ENCODE results near the gene ECPAS.
"Not testable (repeated sequence)": the region's sequence is repeated elsewhere in the genome, so short reads cannot be mapped to it uniquely, and the experiment has no call there.

Gene ECPAS

DNA sequence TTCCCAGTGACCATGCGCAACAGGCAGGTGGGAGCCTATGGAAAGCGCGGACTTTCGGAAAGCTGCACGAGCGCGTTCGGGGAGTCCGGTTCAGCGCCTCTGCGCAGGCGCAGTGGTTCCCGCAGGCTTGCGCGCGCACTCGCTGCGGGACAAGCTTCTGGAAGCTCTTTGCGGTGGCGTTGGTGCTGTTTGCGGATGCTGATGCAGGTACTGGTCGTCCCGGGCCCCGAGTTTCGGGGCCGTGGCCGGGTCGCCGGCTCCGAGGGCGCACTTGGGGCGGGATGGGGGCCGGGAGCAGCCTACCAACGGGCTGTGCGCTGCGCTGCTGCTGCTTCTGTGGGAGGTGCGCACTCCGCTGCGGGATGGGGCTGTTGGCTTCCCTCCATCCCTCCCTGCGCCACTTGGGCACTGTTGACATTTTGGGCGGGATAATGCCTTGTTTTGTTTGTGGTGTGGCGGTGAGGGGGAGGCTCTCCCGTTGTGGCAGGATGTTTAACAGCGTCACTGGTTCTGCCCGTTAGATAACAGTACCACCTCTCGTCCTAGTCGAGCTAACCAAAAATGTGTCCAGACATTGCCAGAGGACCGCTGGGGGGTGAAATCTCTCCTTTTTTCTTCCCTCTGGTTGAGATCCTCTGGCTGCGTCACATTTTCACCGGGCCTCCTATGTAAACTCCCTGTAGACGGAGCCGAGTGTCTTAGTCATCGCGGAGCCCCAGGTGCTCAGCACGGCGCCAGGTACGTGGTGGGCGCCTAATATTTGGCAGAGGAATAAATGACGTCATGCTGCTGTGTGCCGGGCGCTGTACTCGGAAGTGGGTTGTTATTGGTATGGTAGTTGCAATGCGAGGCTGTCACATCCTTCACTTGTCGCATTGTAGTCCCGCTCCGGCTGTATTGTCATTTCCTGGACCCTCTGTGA is 41.1 kb upstream of the ECPAS start, which contains the start of gene ZNF483:
ZNF483 (plus strand) TSS at position 124 of the 922 bp plus-strand sequence. CDS start 2,217 bp downstream, outside the sequence.
- in situ Hi-C loops (cut with MboI; ENCODE audit: low sequenced_read_pairs, unreplicated experiment) = no loop called here
- peak; percentile 67 for DNase-seq (ENCODE audit: low spot score)
- TF ChIP-seq CTCF (IDR thresholded peaks at IDR 0.05; ENCODE audit: borderline replicate concordance, control extremely low read depth, extremely low read depth, insufficient read depth, missing control alignments) = no peak

- no peak for TF ChIP-seq CTCF (IDR thresholded peaks at IDR 0.05; ENCODE audit: borderline replicate concordance, control extremely low read depth, extremely low read depth, insufficient read depth, missing control alignments)
- in situ Hi-C loops (cut with MboI; ENCODE audit: low sequenced_read_pairs, unreplicated experiment) = no loop called here
- no peak for DNase-seq (ENCODE audit: low spot score)
Measured at GRCh38 chr9:111524731-111525055, 40.5 kb upstream of the ECPAS start.

DNA sequence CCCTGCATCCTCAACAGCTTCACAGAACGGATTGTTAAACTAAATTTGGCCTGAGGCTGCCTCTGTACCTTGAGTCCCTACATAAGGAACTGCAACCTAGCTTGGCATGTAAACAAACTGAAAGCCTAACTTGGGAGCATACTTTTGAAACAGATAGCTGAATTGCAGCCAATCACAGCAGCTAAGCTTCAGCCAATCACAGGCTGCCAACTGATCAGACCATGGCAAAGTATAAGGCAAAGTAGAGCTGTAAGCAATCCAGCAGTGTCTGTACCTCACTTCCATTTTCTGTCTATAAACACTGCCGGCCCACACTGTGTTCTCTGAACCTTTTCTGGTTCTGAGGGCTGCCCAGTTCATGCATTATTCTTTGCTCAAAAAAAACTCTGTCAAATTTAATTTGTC is 31.9 kb upstream of the ECPAS start:
- no peak for DNase-seq (ENCODE audit: low spot score)
- TF ChIP-seq CTCF (IDR thresholded peaks at IDR 0.05; ENCODE audit: borderline replicate concordance, control extremely low read depth, extremely low read depth, insufficient read depth, missing control alignments) = no peak
- in situ Hi-C loops (cut with MboI; ENCODE audit: low sequenced_read_pairs, unreplicated experiment) = no loop called here

DNA sequence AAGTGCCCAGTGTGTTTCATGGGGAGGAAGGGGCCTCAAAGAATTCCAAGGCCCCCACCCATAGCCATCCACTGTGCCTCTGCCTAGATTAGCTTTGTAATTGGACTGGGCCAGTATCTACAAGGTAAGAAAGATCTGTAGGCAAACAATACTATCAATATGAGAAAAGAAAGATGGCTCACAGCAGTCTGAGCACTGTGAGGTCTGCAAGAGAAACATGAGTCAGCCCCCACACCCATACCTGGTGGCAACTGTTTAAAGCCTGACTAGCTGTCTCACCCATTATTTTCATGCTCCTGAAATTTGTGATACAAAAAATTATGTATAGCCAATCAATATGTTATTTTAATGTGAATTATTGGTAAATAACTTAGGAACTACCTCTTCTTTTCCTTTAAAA is 30.8 kb upstream of the ECPAS start:
- DNase-seq (ENCODE audit: low spot score) = no peak
- in situ Hi-C loops (cut with MboI; ENCODE audit: low sequenced_read_pairs, unreplicated experiment) = no loop called here
- TF ChIP-seq CTCF (IDR thresholded peaks at IDR 0.05; ENCODE audit: borderline replicate concordance, control extremely low read depth, extremely low read depth, insufficient read depth, missing control alignments) = no peak

DNA sequence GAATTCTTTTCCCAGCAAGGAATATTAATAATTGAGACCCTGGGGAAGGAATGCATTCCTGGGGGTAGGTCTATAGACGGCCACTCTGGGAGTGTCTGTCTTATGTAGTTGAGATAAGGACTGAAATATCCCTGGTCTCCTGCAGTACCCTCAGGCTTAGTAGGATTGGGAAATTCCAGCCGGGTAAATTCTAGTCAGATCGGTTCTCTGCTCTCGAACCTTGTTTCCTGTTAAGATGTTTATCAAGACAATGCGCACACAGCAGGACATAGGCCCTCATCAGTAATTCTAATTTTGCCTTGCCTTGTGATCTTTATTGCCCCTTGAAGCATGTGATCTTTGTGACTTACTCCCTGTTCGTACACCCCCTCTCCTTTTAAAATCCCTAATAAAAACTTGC is 27.4 kb upstream of the ECPAS start:
- in situ Hi-C loops (cut with MboI; ENCODE audit: low sequenced_read_pairs, unreplicated experiment); DNase-seq (ENCODE audit: low spot score): not testable (repeated sequence)

DNA sequence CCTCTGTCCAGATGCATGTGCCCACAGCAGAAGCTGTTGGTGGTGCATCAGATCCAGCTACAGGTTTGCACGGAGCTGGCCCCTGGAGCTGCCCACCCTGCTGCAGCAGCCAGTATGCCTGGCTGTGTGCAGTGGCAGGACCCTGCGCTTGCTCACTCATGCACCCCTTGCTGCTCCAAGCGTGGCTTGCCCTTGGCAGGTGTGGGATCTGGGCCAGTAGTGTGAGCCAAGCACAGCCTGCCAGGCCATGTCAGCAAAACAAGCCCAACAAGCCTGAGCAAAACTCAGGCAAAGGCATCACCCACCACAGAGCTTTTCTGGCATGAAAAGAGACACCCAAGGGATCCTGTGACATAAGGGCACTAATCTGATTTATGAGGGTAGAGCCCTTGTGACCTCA is 18.3 kb upstream of the ECPAS start:
- DNase-seq (ENCODE audit: low spot score) = no peak
- no peak for TF ChIP-seq CTCF (IDR thresholded peaks at IDR 0.05; ENCODE audit: borderline replicate concordance, control extremely low read depth, extremely low read depth, insufficient read depth, missing control alignments)
- in situ Hi-C loops (cut with MboI; ENCODE audit: low sequenced_read_pairs, unreplicated experiment) = no loop called here

DNA sequence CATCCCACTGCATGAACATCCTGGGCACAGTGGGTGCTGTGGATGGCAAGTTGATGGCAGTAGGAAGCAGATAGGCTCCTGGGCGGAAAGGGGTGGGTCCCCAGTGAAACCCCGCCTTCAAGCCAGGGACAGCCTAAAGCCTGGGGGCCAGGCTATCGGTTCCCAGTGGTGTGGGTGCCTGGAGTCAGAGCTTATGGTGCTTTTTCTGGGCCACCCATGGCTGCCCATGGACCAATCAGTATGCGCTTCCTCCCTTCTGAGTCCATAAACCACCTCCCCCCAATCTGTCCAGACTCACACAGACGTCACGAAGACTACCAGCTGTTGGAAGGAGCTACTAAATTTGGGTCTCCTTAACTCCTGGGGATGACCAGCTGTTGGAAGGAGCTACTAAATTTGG is 17.5 kb upstream of the ECPAS start:
- TF ChIP-seq CTCF (IDR thresholded peaks at IDR 0.05; ENCODE audit: borderline replicate concordance, control extremely low read depth, extremely low read depth, insufficient read depth, missing control alignments) = no peak
- DNase-seq (ENCODE audit: low spot score) = no peak
- in situ Hi-C loops (cut with MboI; ENCODE audit: low sequenced_read_pairs, unreplicated experiment) = no loop called here
